ENCODE data around the gene TOMM22. TPM values are rescaled to one million over a fixed set of nuclear protein-coding genes. Genes with fewer than 3 reads are reported as not detected.

Gene TOMM22
- total RNA-seq, 1 experiment from 2014 or later, result 146 TPM

GRCh38 chr22:38732251-38732815 lies 50.6 kb downstream of the TOMM22 start:
- ChIA-PET POLR2A (interaction anchor here (0.5 to 1.1 kb wide), 2 partner anchors 10 to 12 kb away, joined by 3 read pairs; no protein-coding TSS in a partner anchor), CTCF (interaction anchor here (0.9 to 4.0 kb wide), 9 partner anchors 8 to 137 kb away, joined by 3 to 43 read pairs (median 6); partner anchors contain the start of gene GTPBP1)
- Mint-ChIP-seq H3K4me1 (0 out of 2 replicates have a peak, but pooled peaks cover 3% of the 10 kb centered on the region), H3K27me3 (ENCODE audit: low read depth) (no peaks in the 10 kb centered on the region), H3K4me3 (no peak overlapping the region), H3K36me3 (peaks cover 41% of the 10 kb centered on the region), H3K27ac (no peak overlapping the region), H3K9me3 (no peaks in the 10 kb centered on the region)
- TF ChIP-seq GRHL2 (CRISPR knock-in tag; IDR thresholded peaks at IDR 0.05; ENCODE audit: insufficient replicate concordance, severe bottlenecking) (no peak), OVOL2 (CRISPR knock-in tag; IDR thresholded peaks at IDR 0.05; ENCODE audit: borderline replicate concordance) (no peak), ARID4B (CRISPR knock-in tag; IDR thresholded peaks at IDR 0.05; ENCODE audit: borderline replicate concordance) (no peak), NFYB (CRISPR knock-in tag; conservative IDR thresholded peaks at IDR 0.05; ENCODE audit: low read depth) (no peak), E2F4 (CRISPR knock-in tag; IDR thresholded peaks at IDR 0.05; ENCODE audit: borderline replicate concordance, low read depth) (no peak), JUN (CRISPR knock-in tag; IDR thresholded peaks at IDR 0.05) (no peak), CDX4 (CRISPR knock-in tag; IDR thresholded peaks at IDR 0.05; ENCODE audit: borderline replicate concordance) (no peak), ZNF219 (CRISPR knock-in tag; IDR thresholded peaks at IDR 0.05; ENCODE audit: borderline replicate concordance) (no peak), ZSCAN18 (CRISPR knock-in tag; IDR thresholded peaks at IDR 0.05) (no peak), ATF2 (CRISPR knock-in tag; IDR thresholded peaks at IDR 0.05; ENCODE audit: borderline replicate concordance, low read depth) (no peak), ZNF532 (CRISPR knock-in tag; IDR thresholded peaks at IDR 0.05; ENCODE audit: borderline replicate concordance) (no peak), JAZF1 (CRISPR knock-in tag; IDR thresholded peaks at IDR 0.05) (no peak), CBFB (CRISPR knock-in tag; IDR thresholded peaks at IDR 0.05; ENCODE audit: low read depth) (no peak), ZNF425 (CRISPR knock-in tag; conservative IDR thresholded peaks at IDR 0.05) (no peak)
- no peak for DNase-seq (ENCODE audit: low spot score)
- ATAC-seq, result no peak

Measured in WTC11 (cell line).